Measurements from ENCODE around the gene TRIM28. TPM values are rescaled to one million over a fixed set of nuclear protein-coding genes. Genes with fewer than 3 reads are reported as not detected.

TRIM28 gene
- total RNA-seq, 6 donors from 2014 or later = 197 to 283 (median 213) TPM

- peaks cover 24 to 34% (median 28%) of the 10 kb centered on the region in 4 donors for H3K4me1 ChIP-seq
- DNase-seq (peak in 1 of 2 donors; percentile 38), ATAC-seq (ENCODE audit: low FRiP score in 2 of 2) (peak in 1 of 2 donors; percentile 57)
- H3K27me3 ChIP-seq = no peaks in the 10 kb centered on the region
- 0% methylated on average over 7 to 13 of the region's 92 CpGs for WGBS, 2 donors
- H3K9me3 ChIP-seq = no peaks in the 10 kb centered on the region
- peak overlapping the region; percentile 89 to 98 (median 94) for H3K27ac ChIP-seq
- peak overlapping the region; percentile 68 to 98 (median 94) for H3K4me3 ChIP-seq
- TF ChIP-seq, protein P1, sequence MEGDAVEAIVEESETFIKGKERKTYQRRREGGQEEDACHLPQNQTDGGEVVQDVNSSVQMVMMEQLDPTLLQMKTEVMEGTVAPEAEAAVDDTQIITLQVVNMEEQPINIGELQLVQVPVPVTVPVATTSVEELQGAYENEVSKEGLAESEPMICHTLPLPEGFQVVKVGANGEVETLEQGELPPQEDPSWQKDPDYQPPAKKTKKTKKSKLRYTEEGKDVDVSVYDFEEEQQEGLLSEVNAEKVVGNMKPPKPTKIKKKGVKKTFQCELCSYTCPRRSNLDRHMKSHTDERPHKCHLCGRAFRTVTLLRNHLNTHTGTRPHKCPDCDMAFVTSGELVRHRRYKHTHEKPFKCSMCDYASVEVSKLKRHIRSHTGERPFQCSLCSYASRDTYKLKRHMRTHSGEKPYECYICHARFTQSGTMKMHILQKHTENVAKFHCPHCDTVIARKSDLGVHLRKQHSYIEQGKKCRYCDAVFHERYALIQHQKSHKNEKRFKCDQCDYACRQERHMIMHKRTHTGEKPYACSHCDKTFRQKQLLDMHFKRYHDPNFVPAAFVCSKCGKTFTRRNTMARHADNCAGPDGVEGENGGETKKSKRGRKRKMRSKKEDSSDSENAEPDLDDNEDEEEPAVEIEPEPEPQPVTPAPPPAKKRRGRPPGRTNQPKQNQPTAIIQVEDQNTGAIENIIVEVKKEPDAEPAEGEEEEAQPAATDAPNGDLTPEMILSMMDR (IDR thresholded peaks at IDR 0.05) = peak in 1 of 6 experiments; percentile 40
- no peak for TF ChIP-seq POLR2A (IDR thresholded peaks at IDR 0.05)
- H3K36me3 ChIP-seq = peaks cover 21 to 29% (median 28%) of the 10 kb centered on the region in 4 donors
These were observed 874 bp downstream of the TRIM28 start for GRCh38 chr19:58544591-58545285.

GRCh38 chr19:58545286-58546018 lies 1.6 kb downstream of the TRIM28 start:
- Histone ChIP-seq H3K27me3 (no peaks in the 10 kb centered on the region), H3K9me3 (no peaks in the 10 kb centered on the region), H3K4me3 (peak overlapping the region; percentile 68 to 98 (median 94)), H3K4me1 (peaks cover 24 to 34% (median 28%) of the 10 kb centered on the region in 4 donors), H3K27ac (peak overlapping the region; percentile 89 to 98 (median 94)), H3K36me3 (peaks cover 28 to 36% (median 35%) of the 10 kb centered on the region in 4 donors)
- TF ChIP-seq, protein P1 (IDR thresholded peaks at IDR 0.05) = no peak
- no peak for TF ChIP-seq EP300 (IDR thresholded peaks at IDR 0.05)
- no peak for TF ChIP-seq POLR2A (IDR thresholded peaks at IDR 0.05)
- no peak for TF ChIP-seq POLR2AphosphoS5 (IDR thresholded peaks at IDR 0.05)
- DNase-seq (no peak), ATAC-seq (ENCODE audit: low FRiP score in 2 of 2) (no peak)
- 5 to 8% methylated on average over 16 to 21 of the region's 21 CpGs for WGBS, 2 donors

DNA sequence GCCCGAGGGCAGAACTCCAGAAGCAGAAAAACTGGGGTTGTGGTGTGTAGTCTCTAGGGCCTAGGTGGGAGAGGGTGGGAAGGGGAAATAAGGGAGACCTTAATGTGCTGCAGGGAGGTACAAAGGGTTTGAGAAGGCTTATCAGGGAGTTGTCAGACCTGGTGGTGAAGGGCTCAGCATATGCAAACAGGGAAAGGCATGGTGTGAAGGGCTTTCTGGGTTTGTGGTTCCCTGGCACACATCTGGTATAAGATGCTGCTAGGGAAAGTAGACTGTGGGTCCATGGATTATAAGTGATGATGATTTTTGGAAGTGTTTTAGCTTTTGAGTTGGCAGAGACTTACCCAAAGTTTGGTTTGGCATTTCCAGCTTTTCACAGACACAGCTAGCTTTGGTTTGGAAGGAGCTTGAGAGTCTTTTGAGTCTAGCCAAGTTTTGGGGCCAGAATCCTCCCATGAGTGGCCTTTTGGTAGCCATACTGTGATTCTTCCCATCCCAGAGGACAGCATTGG lies 2.2 kb downstream of the TRIM28 start:
- peaks cover 24 to 34% (median 28%) of the 10 kb centered on the region in 4 donors for H3K4me1 ChIP-seq
- H3K9me3 ChIP-seq = no peaks in the 10 kb centered on the region
- TF ChIP-seq, protein P1 (IDR thresholded peaks at IDR 0.05) = no peak
- TF ChIP-seq POLR2AphosphoS5 (IDR thresholded peaks at IDR 0.05) (no peak), EP300 (IDR thresholded peaks at IDR 0.05) (no peak), POLR2A (IDR thresholded peaks at IDR 0.05) (no peak)
- H3K27me3 ChIP-seq = no peaks in the 10 kb centered on the region
- whole genome bisulfite sequencing, 2 donors = 12 to 33% methylated on average over 1 of the region's 1 CpG
- H3K27ac ChIP-seq = peak overlapping the region in 2 of 4 donors; percentile 89 to 97
- DNase-seq (no peak), ATAC-seq (ENCODE audit: low FRiP score in 2 of 2) (no peak)
- H3K36me3 ChIP-seq = peaks cover 32 to 43% (median 41%) of the 10 kb centered on the region in 4 donors
- H3K4me3 ChIP-seq = peak overlapping the region; percentile 68 to 98 (median 94)

DNA sequence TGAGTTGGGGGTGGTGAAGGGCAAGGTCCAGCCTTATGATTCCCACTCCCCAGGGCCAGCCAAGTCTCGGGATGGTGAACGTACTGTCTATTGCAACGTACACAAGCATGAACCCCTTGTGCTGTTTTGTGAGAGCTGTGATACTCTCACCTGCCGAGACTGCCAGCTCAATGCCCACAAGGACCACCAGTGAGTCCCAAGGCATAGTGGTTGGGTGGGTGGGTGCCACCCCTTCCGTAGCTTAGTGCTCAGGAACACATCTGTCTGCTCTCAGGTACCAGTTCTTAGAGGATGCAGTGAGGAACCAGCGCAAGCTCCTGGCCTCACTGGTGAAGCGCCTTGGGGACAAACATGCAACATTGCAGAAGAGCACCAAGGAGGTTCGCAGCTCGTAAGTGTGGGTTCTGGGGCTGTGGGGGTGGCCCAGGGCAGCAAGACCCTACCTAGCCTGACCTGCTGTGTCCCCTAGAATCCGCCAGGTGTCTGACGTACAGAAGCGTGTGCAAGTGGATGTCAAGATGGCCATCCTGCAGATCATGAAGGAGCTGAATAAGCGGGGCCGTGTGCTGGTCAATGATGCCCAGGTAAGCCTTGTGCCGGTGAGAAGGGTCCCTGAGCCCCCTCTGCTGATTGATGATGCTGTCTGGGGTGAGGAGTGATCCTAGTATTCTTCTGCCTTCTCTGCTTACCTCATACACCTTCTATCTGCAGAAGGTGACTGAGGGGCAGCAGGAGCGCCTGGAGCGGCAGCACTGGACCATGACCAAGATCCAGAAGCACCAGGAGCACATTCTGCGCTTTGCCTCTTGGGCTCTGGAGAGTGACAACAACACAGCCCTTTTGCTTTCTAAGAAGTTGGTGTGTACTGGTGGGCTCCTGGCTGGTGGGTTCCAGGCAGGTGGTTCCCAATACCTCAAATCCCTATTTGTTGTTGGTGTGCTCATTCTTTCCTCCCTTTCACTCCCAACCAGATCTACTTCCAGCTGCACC lies 3.8 kb downstream of the TRIM28 start:
- TF ChIP-seq POLR2AphosphoS5 (IDR thresholded peaks at IDR 0.05) (no peak), POLR2A (IDR thresholded peaks at IDR 0.05) (no peak), EP300 (IDR thresholded peaks at IDR 0.05) (no peak)
- TF ChIP-seq, protein P1 (IDR thresholded peaks at IDR 0.05) = no peak
- DNase-seq (no peak), ATAC-seq (ENCODE audit: low FRiP score in 2 of 2) (no peak)
- H3K36me3 ChIP-seq = peaks cover 45 to 58% (median 56%) of the 10 kb centered on the region in 4 donors
- H3K27me3 ChIP-seq = no peaks in the 10 kb centered on the region
- peaks cover 24 to 34% (median 28%) of the 10 kb centered on the region in 4 donors for H3K4me1 ChIP-seq
- 92 to 100% methylated on average over 2 to 18 of the region's 18 CpGs for WGBS, 2 donors
- no peaks in the 10 kb centered on the region for H3K9me3 ChIP-seq
- H3K27ac ChIP-seq = peak overlapping the region in 1 of 4 donors; percentile 5
- H3K4me3 ChIP-seq = no peak overlapping the region
